GM23338 (cell line): ENCODE results near the gene ANG. TPM values are rescaled to one million over a fixed set of nuclear protein-coding genes. Genes with fewer than 3 reads are reported as not detected.

Experiments used
- ATAC-seq: fragments of 200-7000 bp; cut with Tn5 transposase; 3 replicates; pipeline ENCODE4 v1.9.1; 2020
- DNase-seq: peaks from one replicate; pipeline ENCODE4 v3.0.0-alpha.2; 2015; ENCODE audit warnings: low spot score
- H2AFZ ChIP-seq: fragments of 200-600 bp; sonication (generic); 2 replicates; pipeline ENCODE4 v1.8.0; 2016; ENCODE audit warnings: antibody characterized with exemption, mild to moderate bottlenecking, moderate library complexity
- H3F3A ChIP-seq: fragments of 200-600 bp; sonication (generic); replicated peaks from 2 replicates; pipeline ENCODE4 v1.8.0; 2017; ENCODE audit warnings: antibody characterized with exemption, mixed run types, low read depth
- H3K27ac ChIP-seq: fragments of 200-600 bp; sonication (generic); 2 replicates; pipeline ENCODE4 v1.6.1; 2016; ENCODE audit warnings: low read depth
- H3K27me3 ChIP-seq: fragments of 200-600 bp; sonication (generic); 2 replicates; pipeline ENCODE4 v1.8.0; 2016; ENCODE audit warnings: mild to moderate bottlenecking, mixed run types, moderate library complexity; ENCODE audit not compliant: insufficient read depth
- H3K36me3 ChIP-seq: fragments of 200-600 bp; sonication (generic); 2 replicates; pipeline ENCODE4 v1.8.0; 2016; ENCODE audit warnings: mild to moderate bottlenecking; ENCODE audit not compliant: insufficient read depth
- H3K4me1 ChIP-seq: fragments of 200-600 bp; sonication (generic); 2 replicates; pipeline ENCODE4 v1.8.0; 2016; ENCODE audit warnings: mild to moderate bottlenecking, moderate library complexity; ENCODE audit not compliant: insufficient read depth
- H3K4me2 ChIP-seq: fragments of 200-600 bp; sonication (generic); 2 replicates; pipeline ENCODE4 v1.7.1; 2017; ENCODE audit warnings: mixed run types
- H3K4me3 ChIP-seq: fragments of 200-600 bp; sonication (generic); 2 replicates; pipeline ENCODE4 v1.6.1; 2016; ENCODE audit warnings: mixed run types
- H3K79me2 ChIP-seq: fragments of 200-600 bp; sonication (generic); replicated peaks from 2 replicates; pipeline ENCODE4 v1.8.0; 2017; ENCODE audit warnings: mild to moderate bottlenecking; ENCODE audit not compliant: insufficient read depth
- H3K9me2 ChIP-seq: fragments of 200-600 bp; sonication (generic); 2 replicates; pipeline ENCODE4 v1.8.0; 2017; ENCODE audit not compliant: insufficient read depth
- H4K20me1 ChIP-seq: fragments of 200-600 bp; sonication (generic); replicated peaks from 2 replicates; pipeline ENCODE4 v1.8.0; 2017; ENCODE audit warnings: mild to moderate bottlenecking; ENCODE audit not compliant: insufficient read depth
- H3K27ac Mint-ChIP-seq: 2 replicates; pipeline ENCODE4 v1.8.0; 2020; ENCODE audit warnings: inconsistent platforms, mild to moderate bottlenecking, moderate library complexity, mixed read lengths
- H3K27me3 Mint-ChIP-seq: 3 replicates; pipeline ENCODE4 v1.8.0; 2022; ENCODE audit warnings: low read depth, mild to moderate bottlenecking, moderate library complexity, mixed read lengths, inconsistent platforms; ENCODE audit not compliant: insufficient read depth, poor library complexity
- H3K36me3 Mint-ChIP-seq: 3 replicates; pipeline ENCODE4 v1.8.0; 2021; ENCODE audit warnings: low read depth, mild to moderate bottlenecking, inconsistent platforms, moderate library complexity, mixed read lengths
- H3K4me1 Mint-ChIP-seq: 3 replicates; pipeline ENCODE4 v1.8.0; 2020; ENCODE audit warnings: mild to moderate bottlenecking, inconsistent platforms, mixed read lengths
- H3K4me3 Mint-ChIP-seq: 3 replicates; pipeline ENCODE4 v1.8.0; 2021; ENCODE audit warnings: moderate library complexity, mild to moderate bottlenecking, inconsistent platforms, mixed read lengths
- H3K9me3 Mint-ChIP-seq: 3 replicates; pipeline ENCODE4 v1.8.0; 2020; ENCODE audit warnings: moderate library complexity, mild to moderate bottlenecking, inconsistent platforms, mixed read lengths
- CREB1 ChIP-seq: fragments of 250-450 bp; sonication (Bioruptor Pico); IDR thresholded peaks from 2 replicates; pipeline ENCODE4 v1.5.0; 2020; ENCODE audit warnings: low read depth, mild to moderate bottlenecking, moderate library complexity
- CTCF ChIP-seq, 2 experiments: fragments of 200-600 bp in 1 of 2; sonication (generic) in 1 of 2; conservative IDR thresholded peaks; 2 replicates each; pipeline versions ENCODE4 v1.5.1 to v1.6.1; 2016 to 2017; ENCODE audit warnings: antibody characterized with exemption in 2 of 2, low read depth in 2 of 2, mild to moderate bottlenecking in 2 of 2, moderate library complexity in 1 of 2
- ETS1 ChIP-seq: IDR thresholded peaks from 2 replicates; pipeline ENCODE4 v1.6.1; 2016; ENCODE audit warnings: antibody characterized with exemption
- EZH2 ChIP-seq: fragments of 200-600 bp; sonication (generic); IDR thresholded peaks from one replicate; pipeline ENCODE4 v1.8.0; 2017; ENCODE audit warnings: antibody characterized with exemption, mild to moderate bottlenecking, low read depth; ENCODE audit not compliant: unreplicated experiment
- JUNB ChIP-seq: IDR thresholded peaks from one replicate; pipeline ENCODE4 v1.6.1; 2016; ENCODE audit warnings: antibody characterized with exemption; ENCODE audit not compliant: unreplicated experiment
- NANOG ChIP-seq: IDR thresholded peaks from 2 replicates; pipeline ENCODE4 v1.6.1; 2016; ENCODE audit warnings: antibody characterized with exemption, borderline replicate concordance
- POLR2AphosphoS5 ChIP-seq: IDR thresholded peaks from 2 replicates; pipeline ENCODE4 v1.6.1; 2016; ENCODE audit warnings: antibody characterized with exemption, low read depth
- REST ChIP-seq: IDR thresholded peaks from one replicate; pipeline ENCODE4 v1.6.1; 2018; ENCODE audit warnings: antibody characterized with exemption; ENCODE audit not compliant: unreplicated experiment
- STAT1 ChIP-seq: IDR thresholded peaks from one replicate; pipeline ENCODE4 v1.6.1; 2016; ENCODE audit warnings: antibody characterized with exemption; ENCODE audit not compliant: unreplicated experiment
- ZNF114 ChIP-seq: fragments of 250-450 bp; sonication (Bioruptor Pico); IDR thresholded peaks from 2 replicates; pipeline ENCODE4 v1.5.0; 2020; ENCODE audit warnings: mild to moderate bottlenecking, moderate library complexity
- ZNF331 ChIP-seq: fragments of 250-450 bp; sonication (Bioruptor Pico); IDR thresholded peaks from 2 replicates; pipeline ENCODE4 v1.5.0; 2020; ENCODE audit warnings: low read depth, mild to moderate bottlenecking, moderate library complexity
- ZNF462 ChIP-seq: fragments of 250-450 bp; sonication (Bioruptor Pico); IDR thresholded peaks from 2 replicates; pipeline ENCODE4 v1.5.0; 2020; ENCODE audit warnings: mild to moderate bottlenecking, moderate library complexity
- long read RNA-seq: library from polyadenylated mRNA; unstranded; transcript quantifications from one replicate; pipeline ENCODE4 v2.0.0, GENCODE V29; 2020; ENCODE audit not compliant: unreplicated experiment
- polyA plus RNA-seq: library from polyadenylated mRNA; unstranded; fragments of >200 nt; fragmentation: Nextera tagmentation; extraction: Ambion mirVana; gene quantifications from 2 replicates; pipeline ENCODE4 v1.2.1, GENCODE V29; 2016
- total RNA-seq: library from RNA; depleted of rRNA; stranded (reverse); fragments of >200 nt; shearing (Covaris generic); gene quantifications from 2 replicates; pipeline ENCODE4 v1.2.3, GENCODE V29; 2014; rRNA removed

Gene ANG
- total RNA-seq: 2.3 and 5.1 TPM in 2 replicates
- 3.7 and 5.0 TPM in 2 replicates for polyA plus RNA-seq
- long read RNA-seq, transcript ANG-201 (2 exons, 1,222 nt): major isoform, 8 of 9 reads
- long read RNA-seq, partial matches to known transcripts: 0 of 9 reads
- long read RNA-seq, other reads (novel, unspliced or antisense): 1 of 9 reads

GRCh38 chr14:20688167-20688839 is at the start of gene ANG:
TSS of gene ANG (plus strand) at chr14:20688764. CDS start at chr14:20693565, 4,801 bp downstream.
- H3K36me3 Mint-ChIP-seq: peaks cover 19% of the 10 kb centered on the region
- Histone ChIP-seq H3K4me2 (no peak within 1 kb of the TSS), H3K27ac (no peak within 1 kb of the TSS), H3K4me3 (no peak within 1 kb of the TSS), H3F3A (peaks cover 3% of the 10 kb centered on the region; the same call in 1 of the 2 replicates), H3K79me2 (no peaks in the 10 kb centered on the region), H3K4me1 (no peaks in the 10 kb centered on the region; the same call in 1 of the 2 replicates), H3K27me3 (no peaks in the 10 kb centered on the region), H4K20me1 (no peaks in the 10 kb centered on the region), H2AFZ (no peak within 1 kb of the TSS), H3K9me2 (no peaks in the 10 kb centered on the region), H3K36me3 (no peaks in the 10 kb centered on the region)
- H3K27ac Mint-ChIP-seq: no peak within 1 kb of the TSS
- H3K4me3 Mint-ChIP-seq: no peak within 1 kb of the TSS
- TF ChIP-seq REST (no peak), ETS1 (no peak), EZH2 (no peak), CTCF (conservative IDR thresholded peaks at IDR 0.05; ENCODE audit: low read depth in 2 of 2) (no peak), NANOG (no peak), CREB1 (no peak), ZNF331 (CRISPR knock-in tag) (no peak), JUNB (no peak), ZNF462 (CRISPR knock-in tag) (no peak), POLR2AphosphoS5 (no peak), STAT1 (no peak), ZNF114 (CRISPR knock-in tag) (no peak)
- peaks cover 6% of the 10 kb centered on the region for H3K27me3 Mint-ChIP-seq
- H3K9me3 Mint-ChIP-seq: no peaks in the 10 kb centered on the region; the same call in 2 of the 3 replicates
- ATAC-seq: no peak
- peaks cover 19% of the 10 kb centered on the region for H3K4me1 Mint-ChIP-seq
- no peak for DNase-seq
